Endothelial cell (in vitro differentiated cells): Measurements from ENCODE around the gene PRKAR1A. TPM values are rescaled to one million over a fixed set of nuclear protein-coding genes. Genes with fewer than 3 reads are reported as not detected.

Experiments used
- DNase-seq: peaks from one replicate; pipeline ENCODE4 v3.0.0; 2021; ENCODE audit warnings: low spot score
- H3K27ac Mint-ChIP-seq: one replicate; pipeline ENCODE4 v1.8.0; 2021; ENCODE audit warnings: mixed read lengths, inconsistent platforms; ENCODE audit not compliant: unreplicated experiment
- H3K27me3 Mint-ChIP-seq: one replicate; pipeline ENCODE4 v1.8.0; 2021; ENCODE audit warnings: mild to moderate bottlenecking, moderate library complexity, mixed read lengths, inconsistent platforms; ENCODE audit not compliant: unreplicated experiment
- H3K36me3 Mint-ChIP-seq: one replicate; pipeline ENCODE4 v1.8.0; 2021; ENCODE audit warnings: mild to moderate bottlenecking, low read depth, mixed read lengths, inconsistent platforms; ENCODE audit not compliant: unreplicated experiment
- H3K4me1 Mint-ChIP-seq: one replicate; pipeline ENCODE4 v1.8.0; 2021; ENCODE audit warnings: mild to moderate bottlenecking, mixed read lengths, inconsistent platforms; ENCODE audit not compliant: unreplicated experiment
- H3K4me3 Mint-ChIP-seq: one replicate; pipeline ENCODE4 v1.8.0; 2021; ENCODE audit warnings: mild to moderate bottlenecking, mixed read lengths, inconsistent platforms; ENCODE audit not compliant: unreplicated experiment
- H3K9me3 Mint-ChIP-seq: one replicate; pipeline ENCODE4 v1.8.0; 2021; ENCODE audit warnings: mixed read lengths, inconsistent platforms; ENCODE audit not compliant: unreplicated experiment
- CTCF ChIP-seq: fragments of 200-600 bp; sonication (generic); IDR thresholded peaks from one replicate; pipeline ENCODE4 v1.5.0; 2021; ENCODE audit warnings: antibody characterized with exemption; ENCODE audit not compliant: unreplicated experiment
- total RNA-seq: library from RNA; stranded (reverse); fragmentation: NEBNext Ultra II Directional; extraction: Animal tissue kit (Norgen Biotek cat#: 25700); gene quantifications from one replicate; pipeline ENCODE4 v1.2.1, GENCODE V29; 2021; ENCODE audit not compliant: unreplicated experiment

PRKAR1A gene
- total RNA-seq, 1 donor from 2014 or later = 248 TPM

GRCh38 chr17:68542698-68543463 is 30.7 kb downstream of the PRKAR1A start:
- Mint-ChIP-seq H3K36me3 (peaks cover 34% of the 10 kb centered on the region), H3K9me3 (no peaks in the 10 kb centered on the region), H3K27me3 (peaks cover 3% of the 10 kb centered on the region), H3K27ac (peak overlapping the region; percentile 31), H3K4me1 (peaks cover 4% of the 10 kb centered on the region), H3K4me3 (no peak overlapping the region)
- DNase-seq = no peak
- TF ChIP-seq CTCF = no peak

- H3K9me3 Mint-ChIP-seq = no peaks in the 10 kb centered on the region
- no peak overlapping the region for H3K27ac Mint-ChIP-seq
- peaks cover 2% of the 10 kb centered on the region for H3K4me1 Mint-ChIP-seq
- no peak overlapping the region for H3K4me3 Mint-ChIP-seq
- peaks cover 3% of the 10 kb centered on the region for H3K27me3 Mint-ChIP-seq
- no peak for DNase-seq
- H3K36me3 Mint-ChIP-seq = peaks cover 25% of the 10 kb centered on the region
- no peak for TF ChIP-seq CTCF
Observed at GRCh38 chr17:68544111-68544915, 32.1 kb downstream of the PRKAR1A start.

GRCh38 chr17:68556551-68556950 is 44.3 kb downstream of the PRKAR1A start:
- Mint-ChIP-seq H3K4me3 (no peak overlapping the region), H3K27me3 (no peaks in the 10 kb centered on the region), H3K27ac (no peak overlapping the region), H3K36me3 (peaks cover 3% of the 10 kb centered on the region), H3K4me1 (no peaks in the 10 kb centered on the region), H3K9me3 (no peaks in the 10 kb centered on the region)
- TF ChIP-seq CTCF = no peak
- DNase-seq = no peak

GRCh38 chr17:68559316-68559715 is 47.1 kb downstream of the PRKAR1A start:
- H3K9me3 Mint-ChIP-seq = no peaks in the 10 kb centered on the region
- no peak for DNase-seq
- H3K27ac Mint-ChIP-seq = no peak overlapping the region
- no peaks in the 10 kb centered on the region for H3K27me3 Mint-ChIP-seq
- no peaks in the 10 kb centered on the region for H3K4me1 Mint-ChIP-seq
- TF ChIP-seq CTCF = no peak
- no peak overlapping the region for H3K4me3 Mint-ChIP-seq
- no peaks in the 10 kb centered on the region for H3K36me3 Mint-ChIP-seq
